Vein endothelial cell (primary cell): Measurements from ENCODE around the gene TMC8. TPM values are rescaled to one million over a fixed set of nuclear protein-coding genes. Genes with fewer than 3 reads are reported as not detected.

Source experiments
- total RNA-seq: library from RNA; depleted of rRNA; stranded (reverse); fragments of >200 nt; gene quantifications from 2 replicates; pipeline ENCODE4 v1.2.3, GENCODE V29; 2012

Gene TMC8
- 0.33 and 0.38 TPM in 2 replicates for total RNA-seq

GRCh38 chr17:78130437-78131101 lies at the start of gene TMC8:
Gene TMC8 (plus strand): TSS chr17:78130771. CDS start chr17:78131589, 818 bp downstream.

GRCh38 chr17:78128551-78129350 lies 1.8 kb upstream of the TMC8 start, which contains the start of gene TMC6:
Gene TMC6 (minus strand): TSS chr17:78128755. CDS start chr17:78126832, 1,923 bp downstream.

GRCh38 chr17:78168242-78168902 lies 37.8 kb downstream of the TMC8 start, which contains the start of gene SYNGR2:
Gene SYNGR2 (plus strand): TSS chr17:78168581. CDS start chr17:78168617, 36 bp downstream.

GRCh38 chr17:78186692-78187595 lies 56.4 kb downstream of the TMC8 start, which contains the start of the genes AFMID and TK1:
Gene AFMID (plus strand): TSS chr17:78187362. CDS start chr17:78187371, 9 bp downstream.
Gene TK1 (minus strand): TSS chr17:78187052. CDS start chr17:78186994, 58 bp downstream.

Other genes with a start within 250 kb of the TMC8 start
- gene TNRC6C, start 172.1 kb upstream of the TMC8 start, total RNA-seq = 14.1 and 14.4 TPM in 2 replicates
- 31.4 and 40.5 TPM in 2 replicates for gene TMC6, start 2.0 kb upstream of the TMC8 start, total RNA-seq
- not detected in 2 replicates for gene C17orf99, start 15.6 kb downstream of the TMC8 start, total RNA-seq
- gene SYNGR2, start 37.8 kb downstream of the TMC8 start, total RNA-seq = 43.2 and 61.1 TPM in 2 replicates
- gene TK1, start 56.3 kb downstream of the TMC8 start, total RNA-seq = 63.7 and 64.9 TPM in 2 replicates
- gene AFMID, start 56.6 kb downstream of the TMC8 start, total RNA-seq = 30.7 and 50.3 TPM in 2 replicates
- gene BIRC5, start 83.5 kb downstream of the TMC8 start, total RNA-seq = 30.4 and 38.8 TPM in 2 replicates
- not detected in 2 replicates for gene TMEM235, start 100.9 kb downstream of the TMC8 start, total RNA-seq
- gene SOCS3, start 229.3 kb downstream of the TMC8 start, total RNA-seq = 15.0 and 26.7 TPM in 2 replicates
- 42.5 and 54.8 TPM in 2 replicates for gene PGS1, start 247.9 kb downstream of the TMC8 start, total RNA-seq